ENCODE data around the gene LRRC75B.
"Not testable (repeated sequence)": the region's sequence is repeated elsewhere in the genome, so short reads cannot be mapped to it uniquely, and the experiment has no call there.

LRRC75B gene, protein sequence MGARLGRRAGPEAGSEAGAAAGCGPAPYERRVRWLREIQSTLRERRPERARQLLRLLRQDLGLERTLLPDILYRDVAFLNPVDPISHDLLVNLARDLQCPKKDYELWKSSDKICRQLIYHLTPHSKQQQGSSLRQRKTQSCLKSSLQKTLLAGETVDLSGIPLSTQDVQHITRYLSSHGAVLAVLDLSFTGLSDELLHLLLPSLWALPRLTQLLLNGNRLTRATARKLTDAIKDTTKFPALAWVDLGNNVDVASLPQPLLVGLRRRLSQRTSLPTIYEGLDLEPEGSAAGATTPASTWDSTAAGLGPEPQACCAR

GRCh38 chr22:24592851-24593558 lies at the start of gene LRRC75B:
TSS of gene LRRC75B (minus strand) at chr22:24593073. CDS start at chr22:24593039, 34 bp downstream.
- DNase-seq: peak; percentile 72

DNA sequence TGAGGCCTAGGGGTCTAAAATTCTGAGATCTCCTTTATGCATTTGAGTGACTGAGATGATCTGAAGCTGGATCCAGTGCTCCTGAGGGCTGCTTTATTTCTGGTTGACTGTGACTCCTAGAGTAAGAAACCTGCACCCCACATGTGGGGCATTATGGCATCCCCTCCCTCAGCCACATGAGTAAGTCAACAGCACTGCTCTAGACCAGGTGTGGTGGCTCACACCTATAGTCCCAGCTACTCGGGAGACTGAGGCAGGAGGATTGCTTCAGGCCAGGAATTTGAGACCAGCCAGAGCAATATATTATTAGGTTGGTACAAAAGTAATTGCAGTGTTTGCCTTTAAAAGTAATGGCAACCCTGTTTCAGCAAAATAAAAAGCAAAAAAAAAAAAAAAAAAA lies 49.4 kb upstream of the LRRC75B start:
- not testable (repeated sequence) for DNase-seq

- not testable (repeated sequence) for DNase-seq
Observed at GRCh38 chr22:24636513-24636912, 43.6 kb upstream of the LRRC75B start.

GRCh38 chr22:24634776-24635389 lies 42.0 kb upstream of the LRRC75B start:
- DNase-seq: not testable (repeated sequence)

DNA sequence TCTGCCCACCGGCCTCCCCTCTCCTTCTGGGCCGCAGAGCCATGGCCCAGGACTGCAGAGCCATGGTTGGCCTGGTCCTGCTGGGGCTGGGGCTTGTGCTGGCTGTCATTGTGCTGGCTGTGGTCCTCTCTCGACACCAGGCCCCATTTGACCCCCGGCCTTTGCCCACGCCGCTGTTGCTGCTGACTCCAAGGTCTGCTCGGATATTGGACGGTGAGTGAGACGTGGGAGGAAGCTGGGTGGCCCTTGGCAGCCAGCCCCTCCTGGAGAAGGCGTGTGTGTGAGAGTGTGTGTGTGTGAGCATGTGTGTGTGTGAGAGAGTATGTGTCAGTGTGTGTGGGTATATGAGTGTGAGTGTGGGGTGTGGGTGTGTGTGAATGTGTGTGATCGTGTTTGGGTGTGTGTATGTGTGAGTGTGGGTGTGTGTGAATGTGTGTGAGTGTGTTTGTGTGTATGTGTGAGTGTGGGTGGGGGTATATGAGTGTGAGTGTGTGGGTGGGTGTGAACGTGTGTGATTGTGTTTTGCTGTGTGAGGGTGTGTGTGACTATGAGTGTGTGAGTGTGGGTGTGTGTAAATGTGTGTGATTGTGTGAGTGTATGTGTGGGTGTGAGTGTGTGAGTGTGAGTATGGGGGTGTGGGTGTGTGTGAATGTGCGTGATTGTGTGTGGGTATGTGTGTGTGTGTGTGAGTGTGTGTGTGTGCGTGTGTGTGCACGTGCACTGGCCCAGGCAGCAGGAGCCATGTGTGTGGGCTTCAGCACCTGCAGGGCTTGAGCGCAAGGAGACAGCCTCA lies 40.6 kb upstream of the LRRC75B start:
- not testable (repeated sequence) for DNase-seq

DNA sequence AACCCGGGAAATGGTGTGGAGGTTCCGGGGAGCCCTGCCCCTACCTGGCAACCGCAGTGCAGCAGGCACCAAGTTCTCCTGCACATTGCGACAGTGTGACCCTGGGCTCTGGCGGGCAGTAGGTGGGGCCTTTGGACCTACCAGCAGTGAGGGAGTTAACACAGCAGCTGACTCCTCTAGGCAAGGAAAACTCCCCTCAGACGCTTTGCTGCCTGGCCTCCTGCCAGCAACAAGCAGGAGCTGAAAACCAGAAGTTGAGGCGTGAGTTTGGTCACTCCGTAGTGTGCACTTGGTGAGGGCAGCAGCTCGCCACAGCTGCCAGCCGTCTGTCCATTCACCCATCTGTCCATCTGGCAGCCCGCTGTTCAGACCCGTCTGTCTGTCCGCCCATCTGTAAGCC lies 39.8 kb upstream of the LRRC75B start:
- peak; percentile 1 for DNase-seq

GRCh38 chr22:24631430-24632122 lies 38.7 kb upstream of the LRRC75B start:
- not testable (repeated sequence) for DNase-seq

DNA sequence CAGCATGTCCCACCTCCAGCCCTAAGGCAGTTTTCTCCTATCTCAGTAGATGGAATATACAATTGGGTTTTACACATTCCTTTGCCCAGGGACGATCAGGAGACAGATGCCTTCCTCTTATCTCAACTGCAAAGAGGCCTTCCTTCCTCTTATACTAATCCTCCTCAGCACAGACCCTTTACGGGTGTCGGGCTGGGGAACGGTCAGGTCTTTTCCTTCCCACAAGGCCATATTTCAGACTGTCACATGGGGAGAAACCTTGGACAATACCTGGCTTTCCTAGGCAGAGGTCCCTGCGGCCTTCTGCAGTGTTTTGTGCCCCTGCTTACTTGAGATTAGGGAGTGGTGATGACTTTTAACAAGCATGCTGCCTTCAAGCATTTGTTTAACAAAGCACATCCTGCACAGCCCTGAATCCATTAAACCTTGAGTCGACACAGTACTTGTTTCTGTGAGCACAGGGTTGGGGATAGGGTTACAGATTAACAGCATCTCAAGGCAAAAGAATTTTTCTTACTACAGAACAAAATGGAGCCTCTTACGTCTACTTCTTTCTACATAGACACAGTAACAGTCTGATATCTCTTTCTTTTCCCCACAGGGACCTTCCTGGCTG lies 38.0 kb upstream of the LRRC75B start:
- DNase-seq: not testable (repeated sequence)

GRCh38 chr22:24629069-24629468 lies 36.2 kb upstream of the LRRC75B start:
- not testable (repeated sequence) for DNase-seq

DNA sequence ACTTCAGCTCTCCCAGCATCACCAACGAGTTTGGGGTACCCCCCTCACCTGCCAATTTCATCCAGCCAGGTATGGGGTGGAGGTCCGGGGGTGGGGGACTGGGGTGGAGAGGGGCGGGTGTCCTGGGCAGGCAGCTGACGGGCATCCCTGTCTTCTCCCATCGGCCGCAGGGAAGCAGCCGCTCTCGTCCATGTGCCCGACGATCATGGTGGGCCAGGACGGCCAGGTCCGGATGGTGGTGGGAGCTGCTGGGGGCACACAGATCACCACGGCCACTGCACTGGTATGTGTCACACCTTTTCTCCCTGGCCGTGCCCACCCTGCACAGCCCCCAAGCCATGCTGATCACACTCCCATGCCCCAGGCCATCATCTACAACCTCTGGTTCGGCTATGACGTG lies 35.0 kb upstream of the LRRC75B start:
- not testable (repeated sequence) for DNase-seq

GRCh38 chr22:24622596-24622995 lies 29.7 kb upstream of the LRRC75B start:
- DNase-seq: not testable (repeated sequence)

- DNase-seq: not testable (repeated sequence)
Observed at GRCh38 chr22:24621244-24621643, 28.4 kb upstream of the LRRC75B start.

DNA sequence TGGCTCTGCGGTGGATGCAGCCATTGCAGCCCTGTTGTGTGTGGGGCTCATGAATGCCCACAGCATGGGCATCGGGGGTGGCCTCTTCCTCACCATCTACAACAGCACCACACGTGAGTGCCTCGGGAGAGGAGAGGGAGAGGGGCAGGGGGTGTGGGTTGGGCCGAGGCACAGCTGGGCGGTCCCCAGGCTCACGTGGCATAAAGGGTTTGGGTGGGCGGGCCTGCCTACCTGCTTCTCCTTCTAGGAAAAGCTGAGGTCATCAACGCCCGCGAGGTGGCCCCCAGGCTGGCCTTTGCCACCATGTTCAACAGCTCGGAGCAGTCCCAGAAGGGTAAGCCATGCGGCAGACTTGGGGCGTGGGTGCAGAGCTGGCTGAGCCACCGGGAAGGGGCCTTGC lies 21.9 kb upstream of the LRRC75B start:
- DNase-seq: not testable (repeated sequence)

GRCh38 chr22:24609888-24610287 lies 17.0 kb upstream of the LRRC75B start:
- not testable (repeated sequence) for DNase-seq

GRCh38 chr22:24608327-24608726 lies 15.5 kb upstream of the LRRC75B start:
- not testable (repeated sequence) for DNase-seq

GRCh38 chr22:24607429-24607983 lies 14.6 kb upstream of the LRRC75B start:
- DNase-seq: peak; percentile 89

GRCh38 chr22:24606340-24606739 lies 13.5 kb upstream of the LRRC75B start:
- not testable (repeated sequence) for DNase-seq

- DNase-seq: not testable (repeated sequence)
Observed at GRCh38 chr22:24603770-24604629, 11.1 kb upstream of the LRRC75B start.

DNA sequence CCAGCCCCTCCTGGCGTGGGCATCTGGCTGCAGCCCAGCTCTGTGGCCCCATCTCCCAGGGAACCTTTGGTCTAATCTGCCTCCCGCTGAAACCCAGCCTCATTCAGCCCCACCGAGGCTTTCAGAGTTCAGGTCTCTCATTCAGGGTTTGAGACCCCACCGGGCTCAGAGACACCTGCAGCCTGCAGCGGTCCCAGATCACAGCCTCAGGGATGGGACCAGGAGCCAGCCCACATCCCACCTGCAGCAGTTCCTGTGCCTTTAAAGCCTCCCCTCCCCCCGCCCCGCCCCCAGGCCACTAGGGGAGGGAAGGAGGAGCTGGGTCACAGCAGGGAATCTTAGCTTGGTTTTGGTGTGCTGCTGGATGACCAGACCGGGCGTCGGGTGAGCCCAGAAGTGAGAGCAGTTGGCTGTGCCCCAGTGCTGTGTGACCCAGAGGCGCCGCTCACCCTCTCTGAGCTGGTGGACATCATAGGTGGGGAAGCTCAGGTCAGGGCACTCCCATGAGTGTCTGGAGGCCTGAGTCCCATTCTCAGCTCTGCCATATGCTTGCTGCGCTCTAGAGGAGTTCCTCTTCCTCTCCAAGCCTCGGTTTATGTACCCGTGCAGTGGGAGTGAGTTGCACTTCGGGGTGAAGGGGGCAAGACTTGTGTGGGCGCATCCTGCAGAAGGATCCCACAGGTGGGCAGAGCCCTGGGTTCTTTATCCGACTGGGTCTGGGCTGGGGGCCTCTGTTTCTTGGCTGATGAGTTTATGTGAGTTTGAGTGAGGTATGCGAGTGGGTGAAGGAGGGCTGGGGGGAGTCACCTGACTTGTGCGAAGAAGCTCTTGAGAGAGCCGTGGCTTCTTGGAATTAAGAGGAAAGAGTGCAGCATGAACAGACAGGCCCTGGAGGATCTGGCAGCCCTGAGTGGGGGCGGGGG lies 10.2 kb upstream of the LRRC75B start, which contains the start of gene GGT1:
GGT1 (plus strand) TSS at position 347 of the 923 bp plus-strand sequence. CDS start 7,889 bp downstream, outside the sequence.
- DNase-seq: not testable (repeated sequence)

All from inflammatory macrophage treated with lipopolysaccharide for 4 hours (primary cell).